Measurements from ENCODE around the gene SLC35E1. TPM values are rescaled to one million over a fixed set of nuclear protein-coding genes. Genes with fewer than 3 reads are reported as not detected.

The SLC35E1 gene
- total and polyA plus RNA-seq, 2 experiments from 2014 or later: 17.0 to 30.3 TPM

- Histone ChIP-seq H3F3A (replicated peaks; ENCODE audit: low read depth) (no peaks in the 10 kb centered on the region), H3K9me2 (ENCODE audit: insufficient read depth) (no peaks in the 10 kb centered on the region), H2AFZ (no peak overlapping the region), H3K4me1 (ENCODE audit: insufficient read depth) (no peaks in the 10 kb centered on the region), H3K27me3 (ENCODE audit: insufficient read depth) (no peaks in the 10 kb centered on the region), H4K20me1 (replicated peaks; ENCODE audit: insufficient read depth) (peaks cover 51% of the 10 kb centered on the region), H3K36me3 (ENCODE audit: insufficient read depth) (no peaks in the 10 kb centered on the region), H3K4me2 (no peak overlapping the region), H3K27ac (ENCODE audit: low read depth) (0 out of 2 replicates have a peak overlapping the region, but pooled peaks have one; percentile 39), H3K4me3 (no peak overlapping the region), H3K79me2 (replicated peaks; ENCODE audit: insufficient read depth) (peaks cover 98% of the 10 kb centered on the region)
- Mint-ChIP-seq H3K27ac (no peak overlapping the region), H3K4me1 (no peaks in the 10 kb centered on the region), H3K36me3 (ENCODE audit: low read depth) (no peaks in the 10 kb centered on the region), H3K4me3 (no peak overlapping the region), H3K27me3 (ENCODE audit: insufficient read depth, low read depth, poor library complexity) (no peaks in the 10 kb centered on the region), H3K9me3 (no peaks in the 10 kb centered on the region; the same call in 2 of the 3 replicates)
- DNase-seq (ENCODE audit: low spot score): no peak
- TF ChIP-seq EZH2 (IDR thresholded peaks at IDR 0.05; ENCODE audit: low read depth, unreplicated experiment) (no peak), STAT1 (IDR thresholded peaks at IDR 0.05; ENCODE audit: unreplicated experiment) (no peak), CTCF (conservative IDR thresholded peaks at IDR 0.05; ENCODE audit: low read depth in 2 of 2) (no peak), ETS1 (IDR thresholded peaks at IDR 0.05) (no peak), JUNB (IDR thresholded peaks at IDR 0.05; ENCODE audit: unreplicated experiment) (no peak), ZNF114 (CRISPR knock-in tag; IDR thresholded peaks at IDR 0.05) (no peak), POLR2AphosphoS5 (IDR thresholded peaks at IDR 0.05; ENCODE audit: low read depth) (no peak), ZNF331 (CRISPR knock-in tag; IDR thresholded peaks at IDR 0.05; ENCODE audit: low read depth) (no peak)
- no peak for ATAC-seq
These were observed 36.1 kb upstream of the SLC35E1 start for GRCh38 chr19:16608290-16608739.

- H3K4me3 ChIP-seq: no peak overlapping the region
- H3K27me3 ChIP-seq (ENCODE audit: insufficient read depth): no peaks in the 10 kb centered on the region
- peaks cover 98% of the 10 kb centered on the region for H3K79me2 ChIP-seq (replicated peaks; ENCODE audit: insufficient read depth)
- 0 out of 2 replicates have a peak overlapping the region, but pooled peaks have one; percentile 39 for H3K27ac ChIP-seq (ENCODE audit: low read depth)
- H3F3A ChIP-seq (replicated peaks; ENCODE audit: low read depth): no peaks in the 10 kb centered on the region
- Mint-ChIP-seq H3K4me3 (no peak overlapping the region), H3K4me1 (no peaks in the 10 kb centered on the region), H3K9me3 (no peaks in the 10 kb centered on the region; the same call in 2 of the 3 replicates), H3K27ac (no peak overlapping the region), H3K36me3 (ENCODE audit: low read depth) (no peaks in the 10 kb centered on the region), H3K27me3 (ENCODE audit: insufficient read depth, low read depth, poor library complexity) (no peaks in the 10 kb centered on the region)
- H3K9me2 ChIP-seq (ENCODE audit: insufficient read depth): no peaks in the 10 kb centered on the region
- peaks cover 51% of the 10 kb centered on the region for H4K20me1 ChIP-seq (replicated peaks; ENCODE audit: insufficient read depth)
- no peaks in the 10 kb centered on the region for H3K36me3 ChIP-seq (ENCODE audit: insufficient read depth)
- DNase-seq (ENCODE audit: low spot score) (no peak), ATAC-seq (no peak; the same call in 1 of the 3 replicates)
- no peaks in the 10 kb centered on the region for H3K4me1 ChIP-seq (ENCODE audit: insufficient read depth)
- no peak overlapping the region for H3K4me2 ChIP-seq
- no peak overlapping the region for H2AFZ ChIP-seq
- TF ChIP-seq ZNF114 (CRISPR knock-in tag; IDR thresholded peaks at IDR 0.05): no peak
- no peak for TF ChIP-seq POLR2AphosphoS5 (IDR thresholded peaks at IDR 0.05; ENCODE audit: low read depth)
- TF ChIP-seq STAT1 (IDR thresholded peaks at IDR 0.05; ENCODE audit: unreplicated experiment): no peak
- no peak for TF ChIP-seq EZH2 (IDR thresholded peaks at IDR 0.05; ENCODE audit: low read depth, unreplicated experiment)
- no peak for TF ChIP-seq NANOG (IDR thresholded peaks at IDR 0.05; ENCODE audit: borderline replicate concordance)
- TF ChIP-seq CTCF (conservative IDR thresholded peaks at IDR 0.05; ENCODE audit: low read depth in 2 of 2): no peak
- no peak for TF ChIP-seq REST (IDR thresholded peaks at IDR 0.05; ENCODE audit: unreplicated experiment)
- no peak for TF ChIP-seq JUNB (IDR thresholded peaks at IDR 0.05; ENCODE audit: unreplicated experiment)
- no peak for TF ChIP-seq ETS1 (IDR thresholded peaks at IDR 0.05)
- no peak for TF ChIP-seq EZH2phosphoT487 (IDR thresholded peaks at IDR 0.05; ENCODE audit: unreplicated experiment)
- no peak for TF ChIP-seq CREB1 (CRISPR knock-in tag; IDR thresholded peaks at IDR 0.05; ENCODE audit: low read depth)
These were observed 35.6 kb upstream of the SLC35E1 start for GRCh38 chr19:16607819-16608218.
